ENCODE data around the gene NCAPG.
"Not testable (repeated sequence)": the region's sequence is repeated elsewhere in the genome, so short reads cannot be mapped to it uniquely, and the experiment has no call there.

Gene NCAPG

DNA sequence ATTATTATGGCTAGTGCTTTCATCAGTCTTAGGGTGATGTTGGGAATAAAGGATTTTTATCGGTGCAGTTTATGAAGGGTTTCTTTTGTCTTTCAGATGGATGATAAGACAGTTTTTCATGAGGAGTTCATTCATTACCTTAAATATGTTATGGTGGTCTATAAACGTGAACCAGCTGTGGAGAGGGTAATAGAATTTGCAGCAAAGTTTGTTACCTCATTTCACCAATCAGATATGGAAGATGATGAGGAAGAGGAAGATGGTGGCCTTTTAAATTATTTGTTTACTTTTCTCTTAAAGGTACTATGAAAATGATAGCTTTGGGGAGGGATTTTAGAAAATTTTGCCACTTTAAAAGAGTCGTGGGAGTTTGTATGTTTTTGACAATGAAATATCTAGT is 1.3 kb downstream of the NCAPG start:
- peaks cover 29 to 44% of the 10 kb centered on the region in 2 donors for H3K4me1 Mint-ChIP-seq (ENCODE audit: low read depth in 2 of 2)
- ATAC-seq (replicated peaks) (no peak), DNase-seq (no peak)
- peak overlapping the region in 1 of 2 donors; percentile 97 for H3K27ac Mint-ChIP-seq
- H3K27me3 Mint-ChIP-seq, result no peaks in the 10 kb centered on the region
- no peaks in the 10 kb centered on the region for H3K9me3 Mint-ChIP-seq
- H3K36me3 Mint-ChIP-seq (ENCODE audit: insufficient read depth), result peaks cover 18% of the 10 kb centered on the region
- H3K4me3 Mint-ChIP-seq, result peak overlapping the region; percentile 90 to 93

DNA sequence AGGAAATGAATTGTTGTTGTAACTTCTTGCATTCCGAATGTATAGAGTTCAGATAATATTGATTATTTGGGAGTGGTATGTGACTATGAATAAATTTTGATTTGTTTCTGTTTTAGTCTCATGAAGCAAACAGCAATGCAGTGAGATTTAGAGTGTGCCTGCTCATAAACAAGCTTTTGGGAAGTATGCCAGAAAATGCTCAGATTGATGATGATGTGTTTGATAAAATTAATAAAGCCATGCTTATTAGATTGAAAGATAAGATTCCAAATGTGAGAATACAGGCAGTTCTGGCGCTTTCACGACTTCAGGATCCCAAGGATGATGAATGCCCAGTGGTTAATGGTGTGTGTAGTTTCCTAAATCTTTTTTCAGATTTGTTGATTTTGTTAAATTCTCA is 2.0 kb downstream of the NCAPG start:
- no peaks in the 10 kb centered on the region for H3K9me3 Mint-ChIP-seq
- H3K36me3 Mint-ChIP-seq (ENCODE audit: insufficient read depth), result peaks cover 18% of the 10 kb centered on the region
- ATAC-seq (replicated peaks) (no peak), DNase-seq (no peak)
- peak overlapping the region in 1 of 2 donors; percentile 90 for H3K4me3 Mint-ChIP-seq
- no peak overlapping the region for H3K27ac Mint-ChIP-seq
- H3K4me1 Mint-ChIP-seq (ENCODE audit: low read depth in 2 of 2), result peaks cover 24 to 37% of the 10 kb centered on the region in 2 donors
- no peaks in the 10 kb centered on the region for H3K27me3 Mint-ChIP-seq

- ATAC-seq (replicated peaks) (no peak), DNase-seq (no peak)
- Mint-ChIP-seq H3K9me3 (no peaks in the 10 kb centered on the region), H3K4me1 (ENCODE audit: low read depth in 2 of 2) (peaks cover 19 to 27% of the 10 kb centered on the region in 2 donors), H3K4me3 (no peak overlapping the region), H3K36me3 (ENCODE audit: insufficient read depth) (peaks cover 13% of the 10 kb centered on the region), H3K27me3 (no peaks in the 10 kb centered on the region), H3K27ac (no peak overlapping the region)
Observed at GRCh38 chr4:17814140-17814539, 3.4 kb downstream of the NCAPG start.

GRCh38 chr4:17816142-17816541 is 5.4 kb downstream of the NCAPG start:
- ATAC-seq (replicated peaks), result no peak
- H3K27ac Mint-ChIP-seq, result no peak overlapping the region
- H3K36me3 Mint-ChIP-seq (ENCODE audit: insufficient read depth), result peaks cover 3% of the 10 kb centered on the region
- H3K4me3 Mint-ChIP-seq, result no peak overlapping the region
- no peaks in the 10 kb centered on the region for H3K9me3 Mint-ChIP-seq
- DNase-seq, result no peak
- H3K27me3 Mint-ChIP-seq, result no peaks in the 10 kb centered on the region
- peaks cover 6 to 10% of the 10 kb centered on the region in 2 donors for H3K4me1 Mint-ChIP-seq (ENCODE audit: low read depth in 2 of 2)

GRCh38 chr4:17817027-17817426 is 6.2 kb downstream of the NCAPG start:
- Mint-ChIP-seq H3K4me1 (ENCODE audit: low read depth in 2 of 2) (peaks cover 1 to 3% of the 10 kb centered on the region in 2 donors), H3K4me3 (peak overlapping the region; percentile 24 to 30), H3K27ac (no peak overlapping the region), H3K9me3 (no peaks in the 10 kb centered on the region), H3K36me3 (ENCODE audit: insufficient read depth) (peaks cover 3% of the 10 kb centered on the region), H3K27me3 (no peaks in the 10 kb centered on the region)
- ATAC-seq (replicated peaks) (peak; percentile 90), DNase-seq (no peak)

DNA sequence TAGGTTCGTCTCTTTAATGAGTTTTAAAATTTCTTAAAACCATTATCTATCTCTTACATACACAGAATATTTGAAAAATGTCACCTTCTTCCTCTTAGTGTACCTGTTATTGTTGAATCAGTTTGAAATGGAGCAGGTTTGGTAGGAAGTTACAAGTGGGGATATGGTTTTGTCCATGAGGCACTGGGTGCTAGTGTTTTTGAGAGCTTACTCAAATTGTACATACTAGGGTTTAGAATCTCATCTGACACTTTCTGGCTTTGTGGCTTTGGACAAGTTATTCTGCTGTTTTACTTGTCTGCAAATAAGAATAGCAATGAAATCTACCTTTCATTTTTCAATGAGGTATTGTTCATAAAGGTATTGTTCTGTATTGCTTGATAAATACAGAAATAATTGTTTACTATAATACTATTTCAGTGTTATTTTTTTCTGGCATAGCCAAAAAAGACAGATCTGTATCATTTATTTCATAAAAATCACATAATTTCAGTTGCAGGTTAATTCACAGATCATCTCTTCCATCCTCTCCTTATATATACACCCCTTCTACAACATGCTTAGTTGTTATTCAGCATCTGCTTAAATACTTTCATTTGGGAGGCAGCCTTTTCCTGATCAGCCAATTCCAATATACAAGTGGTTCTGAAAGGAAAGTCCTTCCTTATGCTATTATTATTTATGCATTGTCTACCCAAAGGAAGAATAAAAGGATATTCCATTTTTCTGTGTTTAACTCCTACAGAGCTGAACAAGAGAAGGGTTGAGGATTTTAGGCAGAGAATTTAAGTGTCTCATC is 13.3 kb downstream of the NCAPG start:
- H3K9me3 Mint-ChIP-seq, result no peaks in the 10 kb centered on the region
- no peaks in the 10 kb centered on the region for H3K27me3 Mint-ChIP-seq
- peaks cover 3 to 10% of the 10 kb centered on the region in 2 donors for H3K4me1 Mint-ChIP-seq (ENCODE audit: low read depth in 2 of 2)
- no peaks in the 10 kb centered on the region for H3K36me3 Mint-ChIP-seq (ENCODE audit: insufficient read depth)
- ATAC-seq (replicated peaks) (peak; percentile 29), DNase-seq (no peak)
- peak overlapping the region in 1 of 2 donors; percentile 87 for H3K27ac Mint-ChIP-seq
- peak overlapping the region; percentile 12 to 28 for H3K4me3 Mint-ChIP-seq

- Mint-ChIP-seq H3K9me3 (no peaks in the 10 kb centered on the region), H3K36me3 (ENCODE audit: insufficient read depth) (no peaks in the 10 kb centered on the region), H3K27ac (no peak overlapping the region), H3K4me3 (no peak overlapping the region), H3K4me1 (ENCODE audit: low read depth in 2 of 2) (no peaks in the 10 kb centered on the region), H3K27me3 (no peaks in the 10 kb centered on the region)
- no peak for DNase-seq
- no peak for ATAC-seq (replicated peaks)
Observed at GRCh38 chr4:17846266-17846665, 35.5 kb downstream of the NCAPG start.

GRCh38 chr4:17850295-17850694 is 39.5 kb downstream of the NCAPG start:
- ATAC-seq (replicated peaks); H3K27me3 Mint-ChIP-seq; DNase-seq; H3K4me3 Mint-ChIP-seq; H3K36me3 Mint-ChIP-seq (ENCODE audit: insufficient read depth); H3K27ac Mint-ChIP-seq; H3K9me3 Mint-ChIP-seq; H3K4me1 Mint-ChIP-seq (ENCODE audit: low read depth in 2 of 2): not testable (repeated sequence)

GRCh38 chr4:17851959-17852358 is 41.2 kb downstream of the NCAPG start:
- Mint-ChIP-seq H3K36me3 (ENCODE audit: insufficient read depth) (no peaks in the 10 kb centered on the region), H3K27me3 (no peaks in the 10 kb centered on the region), H3K27ac (no peak overlapping the region), H3K9me3 (no peaks in the 10 kb centered on the region), H3K4me1 (ENCODE audit: low read depth in 2 of 2) (no peaks in the 10 kb centered on the region), H3K4me3 (no peak overlapping the region)
- no peak for DNase-seq
- no peak for ATAC-seq (replicated peaks)

DNA sequence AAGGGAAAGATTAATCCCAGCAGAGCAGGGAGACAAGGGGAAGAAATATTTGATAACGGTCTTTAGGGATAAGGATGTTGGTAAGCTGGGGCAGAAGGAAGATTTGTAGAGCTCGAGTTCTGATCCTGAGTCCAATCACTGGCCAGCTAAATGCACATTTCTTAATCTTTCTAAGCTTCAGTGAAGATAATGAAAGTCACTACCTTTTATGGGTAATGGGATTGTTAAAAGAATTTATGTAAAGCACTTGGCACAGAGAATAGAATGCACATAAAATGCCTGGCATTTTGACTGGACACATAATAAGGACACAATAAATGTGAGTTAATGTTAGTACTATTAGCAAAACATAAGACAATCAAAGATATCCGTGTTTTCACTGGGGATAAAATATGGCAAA is 43.3 kb downstream of the NCAPG start:
- Mint-ChIP-seq H3K27me3 (no peaks in the 10 kb centered on the region), H3K4me1 (ENCODE audit: low read depth in 2 of 2) (no peaks in the 10 kb centered on the region), H3K4me3 (no peak overlapping the region), H3K27ac (no peak overlapping the region), H3K9me3 (peaks cover 0 to 2% of the 10 kb centered on the region in 2 donors), H3K36me3 (ENCODE audit: insufficient read depth) (no peaks in the 10 kb centered on the region)
- no peak for ATAC-seq (replicated peaks)
- DNase-seq, result no peak

DNA sequence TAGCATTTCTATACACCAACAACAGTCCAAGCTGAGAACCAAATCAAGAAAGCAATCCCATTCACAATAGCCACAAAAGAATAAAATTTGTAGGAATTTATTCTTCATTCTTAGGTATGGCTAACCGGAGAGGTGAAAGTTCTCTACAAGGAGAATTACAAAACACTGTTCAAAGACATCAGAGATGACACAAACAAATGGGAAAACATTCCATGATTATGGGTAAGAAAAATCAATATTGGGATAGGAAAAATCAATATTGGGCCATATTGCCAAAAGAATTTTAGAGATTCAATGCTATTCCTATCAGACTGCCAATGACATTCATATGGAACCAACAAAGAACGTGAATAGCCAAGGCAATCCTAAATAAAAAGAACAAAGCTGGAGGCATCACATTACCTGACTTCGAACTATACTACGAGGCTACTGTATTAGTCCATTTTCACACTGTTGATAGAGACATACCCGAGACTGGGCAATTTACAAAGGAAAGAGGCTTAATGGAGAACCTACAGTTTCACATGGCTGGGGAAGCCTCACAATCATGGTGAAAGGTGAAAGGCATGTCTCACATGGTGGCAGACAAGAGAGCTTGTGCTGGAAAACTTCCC is 49.1 kb downstream of the NCAPG start:
- peaks cover 2 to 9% of the 10 kb centered on the region in 2 donors for H3K9me3 Mint-ChIP-seq
- no peak for ATAC-seq (replicated peaks)
- H3K36me3 Mint-ChIP-seq (ENCODE audit: insufficient read depth), result no peaks in the 10 kb centered on the region
- no peak overlapping the region for H3K27ac Mint-ChIP-seq
- no peaks in the 10 kb centered on the region for H3K27me3 Mint-ChIP-seq
- H3K4me3 Mint-ChIP-seq, result no peak overlapping the region
- no peaks in the 10 kb centered on the region for H3K4me1 Mint-ChIP-seq (ENCODE audit: low read depth in 2 of 2)
- DNase-seq, result no peak

DNA sequence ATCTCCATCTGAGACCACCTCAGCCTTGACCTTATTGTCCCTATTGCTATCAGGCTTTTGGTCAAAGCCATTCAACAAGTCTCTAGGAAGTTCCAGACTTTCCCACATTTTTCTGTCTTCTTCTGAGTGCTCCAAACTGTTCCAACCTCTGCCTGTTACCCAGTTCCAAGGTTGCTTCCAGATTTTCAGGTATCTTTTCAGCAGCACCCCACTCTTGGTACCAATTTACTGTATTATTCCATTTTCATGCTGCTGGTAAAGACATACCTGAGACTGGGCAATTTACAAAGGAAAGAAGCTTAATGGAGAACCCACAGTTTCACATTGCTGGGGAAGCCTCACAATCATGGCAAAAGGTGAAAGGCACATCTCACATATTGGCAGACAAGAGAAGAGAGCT is 51.1 kb downstream of the NCAPG start:
- H3K9me3 Mint-ChIP-seq; H3K27me3 Mint-ChIP-seq; H3K4me3 Mint-ChIP-seq; DNase-seq; H3K27ac Mint-ChIP-seq; H3K4me1 Mint-ChIP-seq (ENCODE audit: low read depth in 2 of 2); ATAC-seq (replicated peaks); H3K36me3 Mint-ChIP-seq (ENCODE audit: insufficient read depth): not testable (repeated sequence)

DNA sequence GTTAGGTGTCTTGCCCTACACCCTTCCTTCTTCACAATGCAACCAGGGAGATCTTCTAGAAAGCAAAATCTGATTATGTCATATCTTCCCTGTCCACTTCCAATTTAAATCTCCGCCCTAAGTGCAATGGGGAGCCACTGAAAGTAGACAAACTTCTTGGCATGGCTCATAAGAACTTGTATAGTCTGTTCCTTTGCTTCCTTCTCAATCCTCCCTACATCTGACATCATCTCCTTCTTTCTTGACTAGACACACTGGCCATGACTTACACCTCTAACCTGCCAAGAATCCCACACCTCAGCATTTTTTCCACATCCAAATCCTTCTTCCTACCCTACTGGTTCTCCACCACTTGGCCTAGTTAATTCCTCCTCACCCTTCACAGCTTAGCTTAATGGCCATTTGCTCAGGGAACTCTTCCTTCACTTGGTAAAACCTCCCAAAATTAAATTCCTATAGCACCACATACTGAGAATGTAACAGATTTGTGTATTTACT is 55.1 kb downstream of the NCAPG start:
- no peak for ATAC-seq (replicated peaks)
- no peaks in the 10 kb centered on the region for H3K36me3 Mint-ChIP-seq (ENCODE audit: insufficient read depth)
- no peaks in the 10 kb centered on the region for H3K4me1 Mint-ChIP-seq (ENCODE audit: low read depth in 2 of 2)
- no peak for DNase-seq
- no peaks in the 10 kb centered on the region for H3K27me3 Mint-ChIP-seq
- H3K9me3 Mint-ChIP-seq, result peaks cover 0 to 9% of the 10 kb centered on the region in 2 donors
- H3K27ac Mint-ChIP-seq, result no peak overlapping the region
- no peak overlapping the region for H3K4me3 Mint-ChIP-seq

DNA sequence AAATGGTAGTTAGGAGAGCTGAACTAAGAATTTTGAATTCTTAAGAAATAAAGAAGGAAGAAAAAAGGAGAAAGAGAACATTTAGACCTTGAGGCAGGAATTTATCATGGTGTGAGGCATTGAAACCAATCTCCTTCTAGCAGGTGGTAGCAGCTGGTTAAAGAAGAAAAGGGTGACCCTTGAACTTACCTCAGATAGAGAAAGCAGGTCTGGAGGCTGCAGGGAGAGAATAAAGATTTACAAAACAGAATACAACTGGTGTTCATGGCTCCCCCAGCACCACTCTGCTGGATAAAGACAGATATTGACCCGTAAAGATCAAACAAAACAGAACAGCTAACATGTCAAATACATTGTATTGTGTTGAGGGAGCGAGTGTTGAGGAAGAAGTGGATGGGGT is 56.0 kb downstream of the NCAPG start:
- ATAC-seq (replicated peaks) (no peak), DNase-seq (no peak)
- Mint-ChIP-seq H3K9me3 (peaks cover 0 to 5% of the 10 kb centered on the region in 2 donors), H3K27ac (no peak overlapping the region), H3K36me3 (ENCODE audit: insufficient read depth) (no peaks in the 10 kb centered on the region), H3K4me1 (ENCODE audit: low read depth in 2 of 2) (no peaks in the 10 kb centered on the region), H3K27me3 (no peaks in the 10 kb centered on the region), H3K4me3 (no peak overlapping the region)
